LNCaP clone FGC (cell line): ENCODE data around the gene UBL3.

Source experiments
- DNase-seq: peaks from one replicate; pipeline ENCODE4 v3.0.0-alpha.2; 2011; ENCODE audit warnings: low read depth
- H3K4me3 ChIP-seq: 2 replicates; pipeline ENCODE4 v1.5.1; 2011; ENCODE audit warnings: mild to moderate bottlenecking, low read depth, low read length, control low read depth
- TF ChIP-seq, protein P1 (sequence below): IDR thresholded peaks from 2 replicates; pipeline ENCODE4 v1.5.1; 2012; ENCODE audit warnings: mild to moderate bottlenecking; ENCODE audit not compliant: control insufficient read depth, insufficient read depth; ENCODE audit errors: extremely low read depth

UBL3 gene

GRCh38 chr13:29887686-29888085 lies 37.3 kb upstream of the UBL3 start:
- no peak overlapping the region for H3K4me3 ChIP-seq
- TF ChIP-seq, protein P1, sequence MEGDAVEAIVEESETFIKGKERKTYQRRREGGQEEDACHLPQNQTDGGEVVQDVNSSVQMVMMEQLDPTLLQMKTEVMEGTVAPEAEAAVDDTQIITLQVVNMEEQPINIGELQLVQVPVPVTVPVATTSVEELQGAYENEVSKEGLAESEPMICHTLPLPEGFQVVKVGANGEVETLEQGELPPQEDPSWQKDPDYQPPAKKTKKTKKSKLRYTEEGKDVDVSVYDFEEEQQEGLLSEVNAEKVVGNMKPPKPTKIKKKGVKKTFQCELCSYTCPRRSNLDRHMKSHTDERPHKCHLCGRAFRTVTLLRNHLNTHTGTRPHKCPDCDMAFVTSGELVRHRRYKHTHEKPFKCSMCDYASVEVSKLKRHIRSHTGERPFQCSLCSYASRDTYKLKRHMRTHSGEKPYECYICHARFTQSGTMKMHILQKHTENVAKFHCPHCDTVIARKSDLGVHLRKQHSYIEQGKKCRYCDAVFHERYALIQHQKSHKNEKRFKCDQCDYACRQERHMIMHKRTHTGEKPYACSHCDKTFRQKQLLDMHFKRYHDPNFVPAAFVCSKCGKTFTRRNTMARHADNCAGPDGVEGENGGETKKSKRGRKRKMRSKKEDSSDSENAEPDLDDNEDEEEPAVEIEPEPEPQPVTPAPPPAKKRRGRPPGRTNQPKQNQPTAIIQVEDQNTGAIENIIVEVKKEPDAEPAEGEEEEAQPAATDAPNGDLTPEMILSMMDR, result no peak
- DNase-seq, result no peak

- TF ChIP-seq, protein P1, result no peak
- DNase-seq, result no peak
- H3K4me3 ChIP-seq, result no peak overlapping the region
Observed at GRCh38 chr13:29887030-29887557, 36.7 kb upstream of the UBL3 start.

- H3K4me3 ChIP-seq, result no peak overlapping the region
- TF ChIP-seq, protein P1, result no peak
- no peak for DNase-seq
Observed at GRCh38 chr13:29886446-29886845, 36.0 kb upstream of the UBL3 start.

DNA sequence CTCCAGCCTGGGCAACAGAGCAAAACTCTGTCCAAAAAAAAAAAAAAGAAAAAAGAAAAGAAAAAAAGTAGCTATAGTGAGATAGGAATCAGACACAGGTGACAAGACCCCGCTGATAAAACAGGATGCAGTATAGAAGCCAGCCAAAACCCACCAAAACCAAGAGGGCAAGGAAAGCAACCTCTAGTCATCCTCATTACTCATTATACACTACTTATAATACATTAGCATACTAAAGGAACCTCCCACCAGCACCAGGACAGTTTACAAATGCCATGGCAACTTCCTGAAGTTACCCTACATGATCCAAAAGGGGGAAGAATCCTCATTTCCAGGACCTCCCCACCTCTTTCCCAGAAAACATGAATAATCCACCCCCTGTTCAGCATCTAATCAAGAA lies 35.6 kb upstream of the UBL3 start:
- DNase-seq, result no peak
- H3K4me3 ChIP-seq, result no peak overlapping the region
- TF ChIP-seq, protein P1, result no peak

- no peak for DNase-seq
- no peak overlapping the region for H3K4me3 ChIP-seq
- TF ChIP-seq, protein P1, result no peak
Observed at GRCh38 chr13:29884671-29885430, 34.4 kb upstream of the UBL3 start.

- DNase-seq, result no peak
- H3K4me3 ChIP-seq, result no peak overlapping the region
- TF ChIP-seq, protein P1, result no peak
Observed at GRCh38 chr13:29883941-29884518, 33.6 kb upstream of the UBL3 start.
